NCI-H187 treated with DMSO at 0.1 percent for 48 hours (cell line): ENCODE results near the gene ARMC2.
"Not testable (repeated sequence)": the region's sequence is repeated elsewhere in the genome, so short reads cannot be mapped to it uniquely, and the experiment has no call there.

Source experiments
- DNase-seq: peaks from one replicate; lab custom pipeline; 2025; lab: John Stamatoyannopoulos, UW

Gene ARMC2

DNA sequence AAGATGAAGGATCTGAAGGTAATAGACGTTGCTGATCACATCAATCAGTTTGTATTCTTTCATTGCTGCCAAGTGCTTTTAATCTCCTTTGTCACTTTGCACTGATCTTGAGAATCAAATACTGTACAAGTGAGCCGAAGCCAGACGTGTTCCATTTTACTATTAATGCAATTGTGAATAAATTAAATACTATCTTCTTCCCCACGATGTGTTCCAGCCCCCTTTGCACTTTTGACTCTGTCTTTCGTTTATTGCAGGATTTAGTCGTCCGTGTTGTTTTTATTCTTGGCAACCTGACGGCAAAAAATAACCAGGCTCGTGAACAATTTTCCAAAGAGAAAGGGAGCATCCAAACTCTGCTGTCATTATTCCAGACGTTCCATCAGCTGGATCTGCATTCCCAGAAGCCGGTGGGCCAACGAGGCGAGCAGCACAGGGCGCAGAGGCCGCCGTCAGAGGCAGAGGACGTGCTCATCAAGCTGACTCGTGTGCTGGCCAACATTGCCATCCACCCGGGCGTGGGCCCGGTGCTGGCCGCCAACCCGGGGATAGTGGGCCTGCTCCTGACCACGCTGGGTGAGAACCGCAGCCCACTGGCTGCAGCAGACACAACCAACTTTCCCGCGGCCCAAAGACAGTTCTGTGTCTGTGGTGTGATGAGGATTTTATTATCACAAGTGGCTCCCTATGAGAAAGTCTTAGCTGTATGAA, 104.7 kb downstream of the ARMC2 start:
- DNase-seq, result no peak

DNA sequence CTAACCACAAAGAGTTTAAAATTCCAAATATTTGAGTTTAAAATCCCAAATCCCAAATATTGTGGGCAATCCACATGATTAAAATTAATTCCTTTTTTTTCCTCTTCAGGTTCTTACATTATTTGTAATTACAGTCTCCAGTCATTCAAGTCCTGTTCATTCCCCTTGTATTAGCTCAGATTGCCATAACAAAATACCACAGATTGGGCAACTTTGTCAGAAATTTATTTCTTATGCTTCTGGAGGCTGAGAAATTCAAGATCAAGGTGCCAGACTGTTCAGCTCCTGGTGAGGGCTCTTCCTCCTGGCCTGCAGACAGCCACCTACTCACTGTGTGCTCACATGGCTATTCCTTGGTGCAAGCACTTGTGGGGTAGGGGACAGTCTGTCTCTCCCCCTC, 105.5 kb downstream of the ARMC2 start:
- DNase-seq, result no peak

DNA sequence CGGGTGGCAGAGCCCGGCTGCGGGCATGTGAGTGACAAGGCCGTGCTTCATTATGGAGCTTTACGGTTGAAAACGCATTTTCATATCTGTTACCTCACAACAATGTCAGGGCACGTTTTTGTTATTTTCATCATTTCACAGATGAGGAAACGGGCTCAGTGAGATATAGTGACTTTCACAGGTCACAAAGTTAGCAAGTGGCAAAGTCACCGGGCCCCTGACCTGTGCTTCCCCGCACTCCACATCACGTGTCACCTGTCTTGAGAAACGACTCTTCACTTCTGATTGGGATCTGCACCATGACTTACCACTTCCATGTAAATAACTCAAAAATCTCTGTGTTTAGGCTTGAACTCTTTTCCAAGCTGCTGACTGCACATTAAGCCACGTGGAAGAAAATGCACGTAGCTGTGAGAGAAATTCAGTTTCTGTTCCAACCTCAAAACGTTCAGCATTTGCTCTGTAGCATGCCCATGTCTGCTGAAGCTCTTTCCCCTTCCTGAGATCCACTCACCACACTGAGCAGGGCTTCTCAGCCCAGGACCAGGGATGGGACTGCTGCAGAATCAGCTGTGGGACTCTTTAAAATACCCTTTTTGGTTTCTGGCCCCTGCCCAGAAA, 107.2 kb downstream of the ARMC2 start:
- no peak for DNase-seq

DNA sequence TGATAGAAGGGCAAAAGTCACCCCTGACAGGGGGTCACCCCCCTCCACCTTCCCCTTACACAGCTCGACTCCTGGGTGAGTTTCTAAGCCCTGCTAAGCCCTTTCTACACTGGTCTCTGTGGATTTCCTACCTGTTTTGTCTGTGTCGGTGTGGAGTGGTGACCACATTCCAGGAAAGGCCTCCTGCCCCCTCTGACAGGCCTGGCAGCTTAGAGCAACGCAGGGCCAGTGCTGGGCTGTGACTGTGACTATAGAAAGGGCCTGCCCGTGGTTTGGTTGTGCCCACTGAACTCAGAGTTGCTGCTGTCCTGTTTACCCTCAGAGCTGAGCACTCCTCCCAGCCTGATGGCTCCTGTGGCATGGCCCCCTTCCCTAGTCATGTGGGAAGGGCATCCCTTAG, 109.0 kb downstream of the ARMC2 start:
- no peak for DNase-seq

DNA sequence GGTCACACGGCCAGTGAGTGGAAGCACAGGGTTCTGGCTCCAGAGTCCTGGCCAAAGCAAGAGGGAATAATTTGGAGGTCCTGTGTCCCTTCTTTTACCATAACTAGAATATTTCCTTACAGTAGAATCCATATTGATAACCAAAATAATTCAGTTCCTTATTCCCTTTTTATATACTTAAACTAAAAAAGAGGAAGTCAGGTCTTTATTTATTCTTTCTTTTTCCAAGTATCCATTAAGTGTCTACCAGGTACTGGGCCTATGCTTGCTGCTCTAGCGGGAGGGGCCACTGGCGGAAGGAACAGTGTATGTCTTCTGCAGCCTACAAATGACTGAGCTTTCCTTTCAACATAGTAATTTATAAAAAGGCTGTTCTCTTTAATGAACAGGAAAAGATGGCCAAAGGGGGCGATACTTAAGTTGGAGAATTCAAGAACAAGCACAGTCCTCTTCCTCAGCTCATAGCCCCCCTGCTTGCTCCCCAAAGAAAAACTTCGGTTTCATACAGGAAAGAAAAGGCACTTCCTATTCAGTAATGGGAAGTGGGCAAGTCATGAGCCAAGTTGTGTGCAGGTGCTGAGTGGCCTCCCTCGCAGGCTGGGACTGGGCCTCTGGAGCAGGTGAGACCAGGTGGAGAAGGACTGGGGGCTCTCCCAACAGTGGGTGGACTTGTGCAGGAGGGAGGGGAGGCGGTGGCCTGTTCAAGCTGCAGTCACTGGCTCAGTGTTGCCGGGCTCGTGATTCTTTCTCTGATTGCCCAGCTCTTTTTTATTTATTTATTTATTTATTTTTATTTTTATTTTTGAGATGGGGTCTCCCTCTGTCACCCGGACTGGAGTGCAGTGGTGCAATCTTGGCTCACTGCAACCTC, 110.9 kb downstream of the ARMC2 start:
- no peak for DNase-seq

DNA sequence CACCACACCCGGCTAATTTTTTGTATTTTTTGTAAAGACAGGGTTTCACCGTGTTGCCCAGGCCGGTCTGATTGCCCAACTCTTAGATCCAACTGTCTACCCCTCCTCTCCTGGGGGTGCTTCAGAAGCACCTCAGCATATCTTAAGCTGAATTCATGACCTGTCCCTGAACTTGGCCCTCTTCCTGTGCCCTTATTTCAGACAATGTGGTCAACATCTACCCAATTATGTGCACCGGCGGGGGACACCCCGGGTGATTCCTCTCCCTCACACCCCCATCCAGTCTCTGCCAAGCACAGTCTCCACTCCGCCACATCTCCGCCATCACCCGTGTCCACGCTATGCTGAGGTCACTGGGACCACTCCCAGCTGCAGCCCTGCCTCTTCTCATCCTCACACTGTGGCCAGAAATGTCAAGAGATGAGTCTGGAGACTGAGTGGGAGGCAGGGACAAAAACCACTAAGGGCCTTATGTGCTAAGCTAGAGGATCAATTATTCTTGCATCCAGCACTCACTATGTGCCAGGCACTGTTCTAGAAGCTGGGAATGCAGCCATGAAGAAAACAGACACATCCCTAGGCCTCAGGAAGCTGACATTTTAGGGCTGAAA, 111.9 kb downstream of the ARMC2 start:
- no peak for DNase-seq

DNA sequence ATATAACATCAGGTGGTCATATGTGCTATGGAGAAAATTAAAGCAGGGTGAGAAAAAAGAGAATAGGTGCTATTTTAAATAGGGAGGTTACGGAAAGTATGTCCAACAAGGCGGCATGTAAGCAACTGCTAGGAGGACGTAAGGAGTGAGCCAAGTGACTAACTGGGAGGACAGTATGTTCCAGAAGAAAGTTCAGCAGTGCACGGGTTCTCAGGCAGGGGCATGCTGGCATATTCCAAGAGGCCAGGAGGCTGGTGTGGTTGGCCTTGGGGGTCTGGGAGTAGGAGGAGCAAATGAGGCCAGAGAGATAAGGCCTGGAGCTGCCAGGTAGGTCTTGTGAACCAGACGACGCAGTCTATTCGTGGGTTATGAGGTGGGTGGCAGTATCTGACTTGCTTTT, 112.4 kb downstream of the ARMC2 start:
- DNase-seq, result no peak

DNA sequence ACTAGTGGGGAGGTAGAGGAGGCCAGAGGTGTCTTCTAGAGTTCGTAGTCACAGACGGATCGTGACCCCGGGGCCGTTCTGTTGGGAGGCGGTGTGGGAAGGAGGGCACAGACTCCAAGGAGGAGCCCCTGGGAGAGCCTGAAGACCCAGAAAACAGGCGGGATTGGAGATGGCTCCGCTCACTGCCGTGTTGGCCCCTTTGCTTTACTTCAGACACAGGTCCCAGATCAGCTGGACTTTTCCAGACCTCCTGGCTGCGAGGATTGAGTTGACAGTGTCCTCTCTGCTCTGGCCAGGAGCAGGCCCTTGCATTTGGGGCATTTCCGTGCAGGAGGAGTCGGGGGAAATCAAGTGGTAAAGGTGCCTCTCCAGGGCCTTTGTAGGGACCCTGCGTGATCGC, 112.9 kb downstream of the ARMC2 start:
- no peak for DNase-seq

DNA sequence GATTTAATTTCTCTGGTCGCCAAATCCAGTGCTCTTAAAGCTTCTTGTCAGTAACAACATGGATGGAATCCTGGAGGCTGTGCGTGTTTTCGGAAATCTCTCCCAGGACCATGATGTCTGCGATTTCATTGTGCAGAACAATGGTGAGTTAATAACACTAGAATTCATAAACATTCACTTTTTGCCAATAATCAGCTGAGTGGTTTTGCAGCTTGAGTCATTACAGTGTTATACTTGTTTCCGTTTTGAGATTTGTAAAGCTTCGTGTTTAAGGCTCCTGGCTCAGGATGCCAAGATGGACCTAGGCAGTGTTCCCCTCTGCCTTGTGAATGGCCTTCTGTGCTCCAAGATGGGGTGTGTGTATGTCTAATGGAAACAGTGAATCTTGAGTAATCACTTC, 113.8 kb downstream of the ARMC2 start:
- no peak for DNase-seq

DNA sequence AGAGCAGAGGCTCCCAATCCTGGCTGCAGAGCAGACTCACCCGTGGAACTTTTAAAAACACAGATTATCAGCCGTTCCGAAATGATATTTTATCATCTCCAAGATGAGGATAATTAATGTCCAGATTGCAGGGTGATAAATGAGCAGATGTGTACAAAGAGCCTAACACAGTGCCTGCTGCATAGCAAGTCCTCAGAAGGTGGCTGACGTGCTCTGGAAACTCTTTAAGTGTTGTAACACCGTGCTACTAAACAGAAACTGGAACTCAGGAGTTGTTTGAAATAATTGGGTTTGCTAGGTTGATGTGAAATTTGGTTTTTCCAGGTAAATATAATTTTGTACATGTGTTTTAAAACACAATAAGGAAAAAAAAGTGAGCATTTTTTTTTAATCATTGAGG, 118.0 kb downstream of the ARMC2 start:
- DNase-seq, result no peak

DNA sequence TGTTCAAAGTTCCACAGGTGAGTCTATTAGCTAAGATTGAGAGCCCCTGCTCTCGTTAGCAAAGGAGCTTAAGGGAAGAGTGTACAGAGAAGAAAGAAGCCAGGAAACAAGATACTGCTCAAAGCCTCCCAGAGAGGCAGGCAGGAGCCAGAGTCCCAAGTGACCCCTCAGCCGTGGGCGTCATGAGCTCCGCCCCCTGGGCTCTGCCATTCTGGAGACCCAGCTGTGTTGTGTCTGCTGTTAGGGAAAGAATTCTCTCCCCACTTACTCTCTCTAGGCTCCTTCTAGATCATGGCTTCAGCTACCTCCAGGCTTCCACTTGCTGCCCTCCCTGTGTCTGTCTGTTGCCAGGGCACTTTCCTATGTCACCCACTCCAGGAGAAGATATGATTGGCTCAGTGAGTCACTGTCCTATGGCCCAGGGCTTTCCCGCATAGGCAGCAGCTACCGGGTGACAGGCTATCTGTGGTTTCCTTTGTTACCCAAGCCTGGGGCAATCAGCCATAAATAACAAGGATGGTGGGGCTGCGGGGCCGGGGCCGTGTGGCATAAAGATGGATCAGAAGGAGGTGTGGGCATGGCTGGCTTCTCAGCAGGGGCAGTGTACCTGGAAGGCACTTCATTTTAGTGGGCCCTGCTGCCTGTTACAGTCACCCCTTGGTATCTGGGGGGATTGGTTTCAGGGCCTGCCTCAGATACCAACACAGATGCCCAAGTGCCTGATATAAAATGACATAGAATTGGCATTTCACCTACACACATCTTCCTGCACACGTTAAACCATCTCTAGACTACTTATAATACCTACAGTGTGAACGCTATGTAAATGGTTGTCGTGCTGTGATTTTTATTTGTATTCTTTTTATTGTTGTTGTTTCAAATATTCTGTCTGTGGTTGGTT, 118.9 kb downstream of the ARMC2 start:
- DNase-seq, result no peak

DNA sequence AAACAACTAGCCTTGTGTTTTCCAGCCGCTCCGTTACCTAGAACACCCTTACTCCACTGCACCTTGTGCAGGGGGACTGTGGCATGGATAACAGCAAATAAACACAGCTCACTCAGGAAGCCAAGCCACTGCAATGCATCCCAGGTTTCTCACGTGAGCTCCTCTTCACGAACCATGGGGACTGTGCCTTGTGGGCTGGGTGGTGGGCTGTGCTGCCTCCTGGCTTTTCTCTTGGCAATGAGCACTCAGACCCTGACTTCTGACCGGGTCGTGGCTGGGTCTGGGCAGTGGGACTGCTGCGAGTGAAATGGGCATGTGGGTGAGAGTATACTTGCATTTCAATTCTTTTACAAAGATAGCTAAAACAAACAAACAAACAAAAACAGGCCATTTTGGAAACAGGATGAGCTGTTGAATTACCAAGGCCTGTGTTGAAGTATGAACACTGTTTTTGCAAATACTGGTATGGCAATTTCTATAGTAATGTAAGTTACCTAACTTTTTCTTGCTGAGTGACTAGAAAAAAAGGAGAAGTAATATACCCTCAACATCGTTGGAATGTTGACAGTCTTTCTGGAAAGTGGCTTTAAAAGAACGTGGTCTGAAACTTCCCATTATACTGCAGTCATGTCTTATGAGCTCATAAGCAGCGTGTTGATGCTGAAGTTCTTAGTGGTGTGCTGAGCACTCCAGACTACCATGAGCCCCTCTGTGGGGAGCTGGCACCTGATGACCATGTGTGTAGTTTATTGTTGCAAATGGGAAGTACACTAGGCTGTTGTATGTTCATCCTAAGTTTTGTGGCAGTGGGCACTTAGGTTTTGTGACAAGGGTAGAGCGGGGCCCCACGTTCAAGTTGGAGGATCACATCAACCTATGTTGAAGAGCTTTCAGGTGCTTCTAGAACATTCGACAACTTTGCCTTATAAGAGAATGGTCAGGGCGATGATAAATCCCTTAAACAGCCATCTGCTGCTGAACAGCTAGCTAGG, 120.4 kb downstream of the ARMC2 start:
- DNase-seq, result no peak

DNA sequence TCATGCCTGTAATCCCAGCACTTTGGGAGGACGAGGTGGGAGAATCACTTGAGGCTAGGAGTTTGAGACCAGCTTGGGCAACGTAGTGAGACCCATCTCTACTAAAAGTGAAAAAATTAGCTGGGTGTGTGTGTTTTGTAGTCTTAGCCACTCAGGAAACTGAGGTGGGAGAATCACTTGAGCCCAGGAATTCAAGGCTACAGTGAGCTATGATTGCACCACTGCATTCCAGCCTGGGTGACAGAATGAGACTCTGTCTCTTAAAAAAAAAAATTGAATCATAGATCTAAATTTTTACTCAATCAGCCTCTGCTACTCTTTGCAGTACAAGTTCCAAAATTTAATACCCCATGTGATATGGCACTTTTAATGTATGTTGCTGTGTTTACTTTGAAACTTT, 121.6 kb downstream of the ARMC2 start:
- no peak for DNase-seq

DNA sequence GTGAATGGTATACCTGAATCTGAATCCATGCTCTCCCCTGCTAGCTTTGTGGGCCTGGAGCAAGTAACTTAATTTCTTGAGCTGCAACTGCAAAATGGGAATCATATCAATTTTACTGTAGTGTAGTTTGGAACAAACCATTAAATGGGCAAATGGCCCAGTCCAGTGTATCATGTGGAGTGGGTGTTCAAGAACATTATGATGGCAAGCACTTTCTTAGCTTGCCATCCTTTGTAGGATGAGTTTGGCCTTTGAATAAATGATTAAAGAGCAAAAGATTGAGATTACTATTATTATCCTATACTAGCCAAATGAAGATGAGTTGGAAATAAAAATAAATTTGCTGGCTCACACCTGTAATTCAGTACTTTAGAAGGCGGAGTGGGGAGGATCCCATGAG, 126.0 kb downstream of the ARMC2 start:
- DNase-seq, result no peak

DNA sequence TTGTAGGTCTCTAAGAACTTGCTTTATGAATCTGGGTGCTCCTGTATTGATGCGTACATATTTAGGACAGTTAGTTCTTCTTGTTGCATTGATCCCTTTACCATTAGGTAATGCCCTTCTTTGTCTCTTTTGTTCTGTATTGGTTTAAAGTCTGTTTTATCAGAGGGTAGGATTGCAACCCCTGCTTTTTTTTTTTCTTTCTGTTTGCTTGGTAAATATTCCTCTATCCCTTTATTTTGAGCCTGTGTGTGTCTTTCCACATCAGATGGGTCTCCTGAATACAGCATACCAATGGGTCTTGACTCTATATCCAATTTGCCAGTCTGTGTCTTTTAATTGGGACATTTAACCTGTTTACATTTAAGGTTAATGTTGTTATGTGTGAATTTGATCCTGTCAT, 130.4 kb downstream of the ARMC2 start:
- not testable (repeated sequence) for DNase-seq

DNA sequence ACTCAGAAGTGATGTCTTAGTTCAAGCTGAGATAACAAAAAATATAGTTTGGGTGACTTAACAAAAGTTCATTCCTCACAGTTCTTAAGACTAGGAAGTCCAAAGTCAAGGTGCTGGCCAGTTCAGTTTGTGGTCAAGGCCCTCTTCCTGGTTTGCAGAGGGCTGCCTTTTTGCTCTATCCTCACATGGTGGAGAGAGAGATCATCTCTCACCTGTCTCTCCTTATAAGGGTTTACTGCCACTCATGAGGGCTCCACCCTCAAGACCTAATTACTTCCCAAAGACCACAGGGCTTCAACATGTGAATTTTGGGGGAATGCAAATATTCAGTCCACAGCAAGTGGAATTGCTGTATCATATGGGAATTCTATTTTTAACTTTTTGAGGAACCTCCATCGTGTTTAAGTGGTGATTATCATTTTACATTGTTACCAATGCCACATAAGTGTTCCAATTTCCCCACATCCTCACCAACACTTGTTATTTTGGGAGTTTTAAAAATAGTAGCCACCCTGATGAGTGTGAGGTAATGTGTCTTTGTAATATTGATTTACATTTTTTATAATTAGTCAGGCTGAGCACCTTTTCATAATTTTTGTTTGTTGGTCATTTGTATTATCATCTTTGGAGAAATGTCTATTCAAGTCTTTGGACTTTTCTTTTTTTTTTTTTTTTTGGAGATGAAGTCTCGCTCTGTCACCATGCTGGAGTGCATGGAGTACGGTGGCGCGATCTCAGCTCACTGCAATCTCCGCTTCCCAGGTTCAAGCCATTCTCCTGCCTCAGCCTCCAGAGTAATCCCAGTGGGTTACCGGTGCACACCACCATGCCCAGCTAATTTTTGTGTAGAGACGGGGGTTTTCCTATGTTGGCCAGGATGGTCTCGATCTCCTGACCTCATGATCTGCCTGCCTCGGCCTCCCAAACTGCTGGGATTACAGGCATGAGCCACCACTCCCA, 134.2 kb downstream of the ARMC2 start:
- no peak for DNase-seq

DNA sequence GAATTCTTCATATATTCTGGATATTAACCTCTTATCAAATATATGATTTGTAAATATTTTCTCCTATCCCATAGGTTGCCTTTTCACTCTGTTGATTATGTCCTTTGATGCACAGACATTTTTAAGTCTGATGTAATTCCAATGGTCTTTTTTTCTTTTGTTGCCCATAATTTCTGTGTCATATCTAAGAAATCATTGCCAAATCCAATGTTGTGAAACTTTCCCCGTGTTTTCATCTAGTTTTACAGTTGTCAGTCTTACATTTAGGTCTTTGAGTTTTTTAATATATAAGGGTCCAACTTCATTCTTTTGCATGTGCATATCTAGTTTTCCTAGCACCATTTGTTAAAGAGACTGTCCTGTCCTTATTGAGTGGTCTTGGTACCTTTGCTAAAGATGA, 134.9 kb downstream of the ARMC2 start:
- DNase-seq, result no peak

DNA sequence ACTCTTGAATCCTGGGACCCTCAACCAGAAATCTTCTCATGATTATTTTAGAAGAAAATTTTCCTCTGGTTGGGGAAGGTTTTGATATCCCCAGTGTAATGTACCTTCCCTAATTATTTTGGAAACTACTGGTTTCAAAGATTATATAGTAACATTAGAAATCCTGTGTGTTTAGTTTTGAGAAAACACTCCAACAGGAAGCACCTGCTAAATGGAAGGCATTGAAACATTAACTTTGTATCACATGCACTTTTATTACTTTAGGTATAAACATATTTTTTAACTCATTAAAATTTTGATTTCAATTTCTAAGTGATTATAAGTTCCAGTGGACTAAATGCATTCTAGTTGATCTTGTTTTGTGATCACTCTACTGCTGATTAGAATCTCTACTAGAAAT, 137.1 kb downstream of the ARMC2 start:
- no peak for DNase-seq

DNA sequence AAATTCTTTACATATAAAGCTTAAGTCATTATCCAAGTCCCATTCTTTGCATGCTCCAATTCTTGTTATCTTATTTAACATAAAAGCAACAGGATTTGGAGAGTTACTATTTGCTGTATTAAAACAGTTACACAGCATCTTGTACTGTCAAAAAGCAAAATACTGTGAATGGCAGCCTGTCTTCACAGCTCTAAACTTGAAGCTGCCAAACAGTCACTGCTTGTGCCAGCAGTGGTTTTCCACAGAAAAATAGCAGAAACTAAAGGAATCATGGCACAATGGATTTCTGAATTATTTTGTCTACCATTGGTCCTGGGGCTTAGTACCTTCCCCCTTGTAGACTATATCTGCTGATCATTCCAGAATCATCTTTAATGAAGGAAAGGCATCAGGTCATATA, 138.9 kb downstream of the ARMC2 start:
- DNase-seq, result no peak
